ENCODE measurements around the gene ACACA.
"Not testable (repeated sequence)": the region's sequence is repeated elsewhere in the genome, so short reads cannot be mapped to it uniquely, and the experiment has no call there.

The ACACA gene

GRCh38 chr17:37393352-37393751, 13.3 kb downstream of the ACACA start:
- no peak for DNase-seq (ENCODE audit: low read depth)

DNA sequence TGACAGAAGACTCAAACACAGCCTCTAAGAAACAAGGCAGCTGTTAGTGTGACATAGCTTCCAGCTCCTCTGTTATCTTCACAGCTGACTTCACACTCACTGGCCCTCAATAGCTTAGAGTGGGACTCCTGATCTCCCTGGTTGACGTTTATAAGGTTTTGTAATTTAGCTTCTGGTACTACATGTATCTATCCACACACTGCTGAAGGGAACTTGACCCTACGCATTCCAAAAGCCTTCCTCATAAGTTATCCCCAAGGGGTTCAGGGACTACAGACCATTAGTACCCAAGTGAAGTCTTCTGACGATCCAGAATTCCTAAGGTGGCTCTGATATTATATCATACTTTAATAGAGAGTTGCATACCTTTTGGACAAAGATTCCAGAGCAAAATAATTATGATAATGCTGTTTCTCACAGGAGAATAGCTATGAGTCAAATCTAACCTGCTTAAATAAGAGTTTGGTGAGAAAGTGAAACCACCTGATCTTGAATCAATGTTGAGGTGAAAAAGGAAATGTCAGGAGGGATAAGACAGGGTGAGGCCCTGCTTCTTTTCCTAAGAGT, 14.5 kb downstream of the ACACA start:
- no peak for DNase-seq (ENCODE audit: low read depth)

GRCh38 chr17:37391146-37391545, 15.5 kb downstream of the ACACA start:
- DNase-seq (ENCODE audit: low read depth), result no peak

GRCh38 chr17:37389160-37389559, 17.5 kb downstream of the ACACA start:
- DNase-seq (ENCODE audit: low read depth), result no peak

GRCh38 chr17:37388266-37388665, 18.4 kb downstream of the ACACA start:
- no peak for DNase-seq (ENCODE audit: low read depth)

- no peak for DNase-seq (ENCODE audit: low read depth)
Observed at GRCh38 chr17:37386462-37386861, 20.2 kb downstream of the ACACA start.

GRCh38 chr17:37385474-37385990, 21.1 kb downstream of the ACACA start:
- DNase-seq (ENCODE audit: low read depth), result no peak

- DNase-seq (ENCODE audit: low read depth), result no peak
Observed at GRCh38 chr17:37384560-37385149, 22.0 kb downstream of the ACACA start.

DNA sequence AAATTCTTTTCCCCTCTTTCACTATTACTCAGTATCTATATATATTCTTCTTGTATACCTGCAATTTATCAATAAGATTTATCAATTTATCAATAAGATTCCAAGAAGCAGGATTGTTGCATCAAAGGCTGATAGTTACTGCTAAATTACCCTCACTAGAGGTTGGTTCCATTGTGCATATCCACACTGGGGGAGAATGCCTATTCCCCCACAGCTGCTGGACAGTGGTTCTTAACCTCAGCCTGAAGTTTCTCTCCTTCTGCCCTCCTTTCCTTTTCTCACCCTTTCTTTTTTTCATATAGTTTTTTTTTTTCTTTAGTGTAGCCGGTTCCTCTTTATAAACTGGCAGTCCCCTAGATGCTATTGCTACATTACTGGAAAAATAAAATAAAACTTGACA, 24.6 kb downstream of the ACACA start:
- DNase-seq (ENCODE audit: low read depth), result no peak

DNA sequence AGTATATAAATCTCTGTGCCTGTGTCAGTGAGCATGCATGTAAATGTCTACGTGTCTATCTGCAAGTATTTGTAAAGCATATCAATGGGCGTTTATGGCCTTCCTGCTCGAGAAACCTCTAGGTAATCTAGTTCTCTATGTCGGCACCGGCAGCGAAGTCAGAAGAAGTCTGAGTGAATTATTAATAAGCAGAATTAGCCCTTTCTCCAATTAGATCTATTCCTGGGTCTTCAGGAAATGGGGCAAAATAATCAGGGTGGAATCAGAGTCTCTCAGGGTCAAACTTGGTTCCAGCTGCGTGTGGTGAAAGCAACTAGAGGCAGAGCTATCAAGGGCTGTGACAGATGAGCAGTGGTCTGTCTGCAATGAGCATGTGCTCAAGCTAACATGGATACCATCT, 30.9 kb downstream of the ACACA start, which contains the start of gene C17orf78:
Gene C17orf78 (plus strand): TSS at position 280 of the 400 bp plus-strand sequence. CDS start 108 bp downstream, at position 388.
- DNase-seq (ENCODE audit: low read depth), result no peak

GRCh38 chr17:37373530-37374159, 33.0 kb downstream of the ACACA start:
- DNase-seq (ENCODE audit: low read depth), result peak; percentile 52

DNA sequence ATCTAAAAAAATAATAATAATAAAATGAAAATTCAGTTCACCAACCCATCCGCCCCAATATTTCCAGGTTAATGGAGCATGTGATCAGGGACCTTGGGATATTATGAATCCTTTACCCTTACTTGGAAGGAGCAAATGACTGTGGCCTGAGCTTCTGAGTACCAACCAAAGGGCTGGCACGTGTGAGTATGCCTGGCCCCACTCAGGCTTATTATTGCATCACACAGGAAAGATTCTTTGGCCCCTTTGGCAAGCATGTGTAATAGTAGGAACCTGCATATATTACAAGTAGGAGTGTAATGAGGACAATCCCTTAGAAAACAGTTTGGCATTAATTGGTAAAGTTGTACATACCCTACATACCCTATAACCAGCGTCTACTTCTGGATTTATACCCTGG, 38.1 kb downstream of the ACACA start:
- no peak for DNase-seq (ENCODE audit: low read depth)

DNA sequence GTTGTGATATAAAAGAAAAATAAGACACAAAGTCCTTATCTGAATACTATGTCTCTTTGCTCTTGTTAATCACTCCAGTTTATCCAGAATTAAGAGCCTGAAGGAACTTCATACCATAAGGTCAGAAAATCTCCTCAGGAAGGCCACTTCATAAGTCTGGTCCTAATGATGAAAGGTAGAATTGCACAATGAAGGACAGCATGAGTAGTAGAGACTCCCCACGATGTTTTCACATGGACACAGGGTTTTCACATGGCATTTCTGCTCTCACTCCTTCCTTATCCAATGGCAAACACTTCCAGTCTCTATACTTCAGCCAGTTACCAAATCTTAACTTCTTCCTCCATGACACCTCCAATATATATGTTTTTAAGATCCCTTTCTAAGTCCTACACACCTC, 41.0 kb downstream of the ACACA start:
- DNase-seq (ENCODE audit: low read depth), result no peak

DNA sequence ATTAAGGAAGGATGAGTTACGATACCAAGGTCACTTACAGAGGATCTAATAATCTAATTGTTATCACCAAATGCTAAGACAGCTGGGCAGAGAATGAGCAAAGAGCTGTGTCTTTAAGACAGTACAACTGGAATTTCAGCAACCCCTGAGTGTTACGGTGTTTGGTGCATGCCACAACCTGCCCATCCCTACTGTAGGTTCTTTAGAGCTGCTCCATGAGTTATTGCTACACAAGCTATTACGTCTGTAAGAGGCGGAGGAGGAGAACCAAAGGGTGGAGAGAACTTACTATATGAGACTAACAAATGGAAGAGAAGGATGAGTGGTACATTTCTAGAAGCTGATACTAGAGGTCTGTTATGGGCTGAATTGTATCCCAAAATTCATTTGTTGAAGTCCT, 45.1 kb downstream of the ACACA start:
- no peak for DNase-seq (ENCODE audit: low read depth)

DNA sequence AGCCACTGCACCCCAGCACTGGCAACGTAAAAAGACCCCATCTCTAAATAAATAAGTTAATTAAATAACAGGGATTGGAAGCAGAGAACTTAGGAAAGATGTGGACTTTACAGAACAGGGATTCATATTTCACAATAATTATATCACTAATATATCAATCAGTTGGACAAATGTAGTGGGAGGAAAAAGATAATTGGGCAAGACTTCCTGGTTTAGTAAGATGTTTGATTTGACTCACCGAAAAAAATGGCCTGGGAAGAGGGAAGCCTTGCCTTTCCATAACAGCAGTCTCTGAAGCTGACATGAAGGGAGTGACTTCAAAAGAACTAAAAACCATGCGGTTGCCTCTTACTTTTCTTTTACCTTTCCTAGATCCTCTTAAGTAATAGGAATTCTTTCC, 46.0 kb downstream of the ACACA start:
- no peak for DNase-seq (ENCODE audit: low read depth)

DNA sequence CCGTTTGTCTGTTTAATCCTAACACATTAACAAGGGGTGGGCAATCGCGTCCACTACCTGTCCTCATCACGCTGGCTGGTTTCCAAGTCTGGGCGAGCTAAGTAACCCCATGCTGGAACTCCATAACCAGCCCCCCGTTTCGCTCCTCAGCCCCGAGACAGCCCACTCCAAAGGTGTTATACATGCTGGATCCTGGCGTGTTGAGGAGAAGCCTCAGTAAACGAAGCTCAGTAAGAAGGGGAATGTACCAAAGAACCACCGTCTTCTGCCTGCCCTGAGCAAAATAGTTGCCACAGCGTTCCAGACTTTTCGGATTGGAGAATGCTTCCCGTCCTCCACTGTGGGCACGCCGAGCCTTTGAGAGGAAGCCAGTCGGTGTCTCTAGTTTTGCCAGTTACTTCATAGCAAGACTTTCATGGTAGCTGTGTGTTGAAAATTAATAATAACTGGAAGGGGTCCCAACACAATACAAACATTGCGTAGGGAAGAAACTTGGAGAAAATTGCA, 46.9 kb downstream of the ACACA start:
- DNase-seq (ENCODE audit: low read depth), result no peak

GRCh38 chr17:37358830-37359681, 47.6 kb downstream of the ACACA start:
- peak; percentile 78 for DNase-seq (ENCODE audit: low read depth)

- peak; percentile 9 for DNase-seq (ENCODE audit: low read depth)
Observed at GRCh38 chr17:37358098-37358829, 48.4 kb downstream of the ACACA start.

GRCh38 chr17:37356796-37357569, 49.7 kb downstream of the ACACA start:
- DNase-seq (ENCODE audit: low read depth), result not testable (repeated sequence)

DNA sequence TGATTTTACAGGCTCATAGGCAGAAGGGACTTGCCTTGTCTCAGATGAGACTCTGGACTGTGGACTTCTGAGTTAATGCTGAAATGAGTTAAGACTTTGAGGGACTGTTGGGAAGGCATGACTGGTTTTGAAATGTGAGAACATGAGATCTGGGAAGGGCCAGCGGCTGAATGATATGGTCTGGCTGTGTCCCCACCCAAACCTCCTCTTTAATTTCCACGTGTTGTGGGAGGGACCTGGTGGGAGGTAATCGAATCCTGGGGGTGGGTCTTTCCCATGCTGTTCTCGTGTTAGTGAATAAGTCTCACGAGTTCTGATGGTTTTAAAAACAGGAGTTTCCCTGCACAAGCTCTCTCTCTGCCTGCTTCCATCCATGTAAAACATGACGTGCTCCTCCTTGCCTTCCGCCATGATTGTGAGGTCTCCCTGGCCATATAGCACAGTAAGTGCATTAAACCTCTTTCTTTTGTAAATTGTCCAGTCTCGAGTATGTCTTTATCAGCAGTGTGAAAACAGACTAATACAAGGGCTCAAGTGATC, 59.7 kb downstream of the ACACA start:
- DNase-seq (ENCODE audit: low read depth), result not testable (repeated sequence)
